ENCODE results near the gene CFAP92. TPM values are rescaled to one million over a fixed set of nuclear protein-coding genes. Genes with fewer than 3 reads are reported as not detected.

The CFAP92 gene
- total RNA-seq, 1 experiment from 2014 or later: 0.92 TPM

DNA sequence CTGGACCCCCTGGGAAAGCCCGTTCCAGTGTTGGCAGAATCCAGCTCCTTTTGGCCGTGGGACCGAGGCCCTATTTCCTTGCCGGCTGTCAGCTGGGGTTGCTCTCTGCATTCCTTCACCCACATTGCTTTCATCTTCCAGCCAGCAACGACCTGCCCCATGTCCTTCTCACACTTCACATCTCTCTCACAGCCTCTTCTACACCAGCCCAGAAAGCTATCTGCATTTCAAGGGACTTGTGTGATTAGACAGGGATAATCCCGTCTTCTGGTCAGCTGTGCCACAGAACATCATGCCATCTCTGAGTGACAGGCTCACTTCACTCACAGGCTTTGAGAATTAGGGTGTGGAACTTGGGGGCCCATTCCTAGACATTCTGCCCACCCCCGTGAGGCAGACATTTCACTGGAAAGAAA, 23.6 kb upstream of the CFAP92 start:
- no peaks in the 10 kb centered on the region for H3K79me1 ChIP-seq (ENCODE audit: insufficient read depth, low read depth, low read length, poor library complexity, severe bottlenecking)
- no peaks in the 10 kb centered on the region for H3K9me3 Mint-ChIP-seq
- no peak overlapping the region for H4K8ac ChIP-seq (replicated peaks; ENCODE audit: insufficient read length, low read depth, low read length)
- no peak overlapping the region for H2BK5ac ChIP-seq (ENCODE audit: insufficient read length, low read length)
- no peak overlapping the region for H2BK12ac ChIP-seq (ENCODE audit: insufficient read length, low read depth, low read length)
- H3T11ph ChIP-seq (ENCODE audit: low read length): no peak overlapping the region
- H4K91ac ChIP-seq (ENCODE audit: insufficient read length, low read depth, low read length): no peak overlapping the region
- no peak overlapping the region for H2BK120ac ChIP-seq (ENCODE audit: low read depth, low read length, poor library complexity, severe bottlenecking)
- H3K23ac ChIP-seq (ENCODE audit: insufficient read length, low read depth, low read length): no peak overlapping the region
- WGBS (ENCODE audit: extremely low coverage, insufficient read length, low lambda C conversion rate): no CpG with 5 or more reads among the region's 7 CpGs
- H2BK15ac ChIP-seq (ENCODE audit: low read depth, low read length): no peak overlapping the region
- H3K36me3 Mint-ChIP-seq (ENCODE audit: insufficient read depth in 1 of 3, low read depth in 3 of 3): no peaks in the 10 kb centered on the region
- no peaks in the 10 kb centered on the region for H3K79me2 ChIP-seq (ENCODE audit: insufficient read depth, low read length)
- peaks cover 16% of the 10 kb centered on the region for H3K27me3 Mint-ChIP-seq (ENCODE audit: low read depth)
- DNase-seq: no peak
- no peak overlapping the region for H2BK20ac ChIP-seq (ENCODE audit: low read depth, low read length, poor library complexity, severe bottlenecking)
- peaks cover 2 to 15% of the 10 kb centered on the region in 2 experiments for H3K4me1 Mint-ChIP-seq
- H3K9ac ChIP-seq (ENCODE audit: extremely low read depth, insufficient read length, low read length): no peak overlapping the region
- H3K14ac ChIP-seq (ENCODE audit: insufficient read depth, low read length): no peak overlapping the region
- no peaks in the 10 kb centered on the region for H3K23me2 ChIP-seq (ENCODE audit: insufficient read length, low read depth, low read length, poor library complexity, severe bottlenecking)
- H2AFZ ChIP-seq (ENCODE audit: low read length): no peak overlapping the region
- no peaks in the 10 kb centered on the region for H3K9me3 ChIP-seq (ENCODE audit: control insufficient read depth, low read depth, low read length)
- H3K27ac ChIP-seq (ENCODE audit: insufficient read length, low read depth, low read length): no peak overlapping the region
- TF ChIP-seq, protein P1, sequence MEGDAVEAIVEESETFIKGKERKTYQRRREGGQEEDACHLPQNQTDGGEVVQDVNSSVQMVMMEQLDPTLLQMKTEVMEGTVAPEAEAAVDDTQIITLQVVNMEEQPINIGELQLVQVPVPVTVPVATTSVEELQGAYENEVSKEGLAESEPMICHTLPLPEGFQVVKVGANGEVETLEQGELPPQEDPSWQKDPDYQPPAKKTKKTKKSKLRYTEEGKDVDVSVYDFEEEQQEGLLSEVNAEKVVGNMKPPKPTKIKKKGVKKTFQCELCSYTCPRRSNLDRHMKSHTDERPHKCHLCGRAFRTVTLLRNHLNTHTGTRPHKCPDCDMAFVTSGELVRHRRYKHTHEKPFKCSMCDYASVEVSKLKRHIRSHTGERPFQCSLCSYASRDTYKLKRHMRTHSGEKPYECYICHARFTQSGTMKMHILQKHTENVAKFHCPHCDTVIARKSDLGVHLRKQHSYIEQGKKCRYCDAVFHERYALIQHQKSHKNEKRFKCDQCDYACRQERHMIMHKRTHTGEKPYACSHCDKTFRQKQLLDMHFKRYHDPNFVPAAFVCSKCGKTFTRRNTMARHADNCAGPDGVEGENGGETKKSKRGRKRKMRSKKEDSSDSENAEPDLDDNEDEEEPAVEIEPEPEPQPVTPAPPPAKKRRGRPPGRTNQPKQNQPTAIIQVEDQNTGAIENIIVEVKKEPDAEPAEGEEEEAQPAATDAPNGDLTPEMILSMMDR (conservative IDR thresholded peaks at IDR 0.05): no peak
- H3K4me2 ChIP-seq (ENCODE audit: insufficient read depth, insufficient read length, low read length): no peak overlapping the region
- H2AK5ac ChIP-seq (ENCODE audit: insufficient read length, low read length): no peak overlapping the region
- no peaks in the 10 kb centered on the region for H3K4me1 ChIP-seq (ENCODE audit: insufficient read depth, low read length)
- no peak overlapping the region for H3K56ac ChIP-seq (ENCODE audit: insufficient read length, low read depth, low read length)
- no peak overlapping the region for H3K18ac ChIP-seq (ENCODE audit: insufficient read length, low read depth, low read length)
- no peaks in the 10 kb centered on the region for H3K27me3 ChIP-seq (ENCODE audit: insufficient read depth, low read length)
- H4K20me1 ChIP-seq (ENCODE audit: control insufficient read depth, insufficient read depth, insufficient read length): no peaks in the 10 kb centered on the region
- no peak overlapping the region for H3K4ac ChIP-seq (ENCODE audit: low read depth, low read length)
- H3K27ac Mint-ChIP-seq: no peak overlapping the region
- H3K4me3 Mint-ChIP-seq: no peak overlapping the region
- H4K5ac ChIP-seq (ENCODE audit: insufficient read length, low read depth, low read length): no peak overlapping the region
